Endodermal cell (in vitro differentiated cells): ENCODE measurements around the gene RANBP3L. TPM values are rescaled to one million over a fixed set of nuclear protein-coding genes. Genes with fewer than 3 reads are reported as not detected.

Experiments
- DNase-seq: peaks from one replicate; pipeline ENCODE4 v3.0.0-alpha.2; 2017
- H3K27ac ChIP-seq: 2 replicates; pipeline ENCODE4 v1.5.1; 2013; ENCODE audit warnings: mild to moderate bottlenecking, low read depth, low read length, moderate library complexity
- H3K27me3 ChIP-seq: 2 replicates; pipeline ENCODE4 v1.6.1; 2013; ENCODE audit warnings: mild to moderate bottlenecking, low read length, moderate library complexity; ENCODE audit not compliant: insufficient read depth, control insufficient read depth, poor library complexity, severe bottlenecking
- H3K36me3 ChIP-seq: 2 replicates; pipeline ENCODE4 v1.7.0; 2013; ENCODE audit warnings: mild to moderate bottlenecking, low read length, moderate library complexity; ENCODE audit not compliant: control insufficient read depth, insufficient read depth
- H3K4me1 ChIP-seq: one replicate; pipeline ENCODE4 v1.7.0; 2013; ENCODE audit warnings: low read length; ENCODE audit not compliant: control insufficient read depth, insufficient read depth
- H3K4me3 ChIP-seq: 2 replicates; pipeline ENCODE4 v1.5.1; 2013; ENCODE audit warnings: mild to moderate bottlenecking, low read length, moderate library complexity
- H3K9ac ChIP-seq: 2 replicates; pipeline ENCODE4 v1.6.1; 2013; ENCODE audit warnings: mild to moderate bottlenecking, low read length, moderate library complexity; ENCODE audit not compliant: poor library complexity, severe bottlenecking; ENCODE audit errors: extremely low read depth
- H3K9me3 ChIP-seq: 2 replicates; pipeline ENCODE4 v1.6.1; 2013; ENCODE audit warnings: mild to moderate bottlenecking, low read length, moderate library complexity; ENCODE audit not compliant: control insufficient read depth
- H3K27ac Mint-ChIP-seq: 2 replicates; pipeline ENCODE4 v1.8.0; 2020; ENCODE audit warnings: mixed read lengths
- H3K27me3 Mint-ChIP-seq: 2 replicates; pipeline ENCODE4 v1.8.0; 2021; ENCODE audit warnings: mild to moderate bottlenecking, mixed read lengths; ENCODE audit not compliant: insufficient read depth
- H3K36me3 Mint-ChIP-seq: 2 replicates; pipeline ENCODE4 v1.8.0; 2020; ENCODE audit warnings: low read depth, mixed read lengths
- H3K4me1 Mint-ChIP-seq: 2 replicates; pipeline ENCODE4 v1.8.0; 2020; ENCODE audit warnings: mixed read lengths
- H3K4me3 Mint-ChIP-seq: 2 replicates; pipeline ENCODE4 v1.8.0; 2020; ENCODE audit warnings: mild to moderate bottlenecking, moderate library complexity, mixed read lengths
- H3K9me3 Mint-ChIP-seq: 2 replicates; pipeline ENCODE4 v1.8.0; 2020; ENCODE audit warnings: mild to moderate bottlenecking, mixed read lengths
- CTCF ChIP-seq: fragments of 200-600 bp; sonication (generic); conservative IDR thresholded peaks from 2 replicates; pipeline ENCODE4 v1.5.0; 2021; ENCODE audit warnings: antibody characterized with exemption, mild to moderate bottlenecking
- WGBS, 2 experiments: methylation state at CpG; one replicate each; pipeline versions ENCODE4 v1.1.5 to v1.1.7; 2013; ENCODE audit warnings: missing lambda C conversion rate in 2 of 2, mixed read lengths in 1 of 2; ENCODE audit not compliant: insufficient coverage in 1 of 2, insufficient read length in 1 of 2; 5-methylcytosine and 5-hydroxymethylcytosine counted together
- total RNA-seq, 2 donors: library from RNA; stranded (reverse); fragmentation: NEBNext Ultra II Directional in 1 of 2; extraction: Animal tissue kit (Norgen Biotek cat#: 25700) in 1 of 2; gene quantifications; 2 replicates in 1 of 2; 3 replicates in 1 of 2; pipeline ENCODE4 v1.2.1, GENCODE V29; 2021

RANBP3L gene
- total RNA-seq, 2 donors from 2014 or later: not detected

DNA sequence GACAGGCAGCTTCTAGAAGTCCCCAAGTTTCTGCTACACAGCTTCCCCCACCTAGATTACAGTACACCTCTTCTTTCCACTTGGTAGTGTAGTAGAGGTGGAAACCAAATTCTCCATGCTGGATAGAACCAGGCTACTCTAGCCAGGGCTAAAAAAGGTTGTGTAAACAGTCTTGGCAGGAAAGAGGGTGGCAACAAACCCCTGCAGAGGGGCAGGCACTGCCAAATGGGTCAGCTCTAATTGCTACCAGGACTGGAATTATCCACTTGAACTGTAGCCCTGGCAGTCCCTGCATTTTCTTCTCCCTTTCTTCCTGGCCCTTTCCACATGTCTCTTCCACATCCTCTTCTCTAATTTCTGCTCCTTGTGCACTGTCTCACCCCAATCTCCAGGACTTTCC, 24.8 kb downstream of the RANBP3L start:
- no peaks in the 10 kb centered on the region for H3K9me3 Mint-ChIP-seq
- DNase-seq: no peak
- H3K4me1 Mint-ChIP-seq: peaks cover 7% of the 10 kb centered on the region
- no peak overlapping the region for H3K27ac Mint-ChIP-seq
- no peaks in the 10 kb centered on the region for H3K27me3 Mint-ChIP-seq
- H3K36me3 Mint-ChIP-seq: no peaks in the 10 kb centered on the region
- Histone ChIP-seq H3K27me3 (no peaks in the 10 kb centered on the region), H3K9me3 (no peaks in the 10 kb centered on the region), H3K36me3 (no peaks in the 10 kb centered on the region), H3K4me3 (no peak overlapping the region), H3K9ac (no peak overlapping the region), H3K27ac (no peak overlapping the region), H3K4me1 (no peaks in the 10 kb centered on the region)
- no peak for TF ChIP-seq CTCF
- H3K4me3 Mint-ChIP-seq: no peak overlapping the region

DNA sequence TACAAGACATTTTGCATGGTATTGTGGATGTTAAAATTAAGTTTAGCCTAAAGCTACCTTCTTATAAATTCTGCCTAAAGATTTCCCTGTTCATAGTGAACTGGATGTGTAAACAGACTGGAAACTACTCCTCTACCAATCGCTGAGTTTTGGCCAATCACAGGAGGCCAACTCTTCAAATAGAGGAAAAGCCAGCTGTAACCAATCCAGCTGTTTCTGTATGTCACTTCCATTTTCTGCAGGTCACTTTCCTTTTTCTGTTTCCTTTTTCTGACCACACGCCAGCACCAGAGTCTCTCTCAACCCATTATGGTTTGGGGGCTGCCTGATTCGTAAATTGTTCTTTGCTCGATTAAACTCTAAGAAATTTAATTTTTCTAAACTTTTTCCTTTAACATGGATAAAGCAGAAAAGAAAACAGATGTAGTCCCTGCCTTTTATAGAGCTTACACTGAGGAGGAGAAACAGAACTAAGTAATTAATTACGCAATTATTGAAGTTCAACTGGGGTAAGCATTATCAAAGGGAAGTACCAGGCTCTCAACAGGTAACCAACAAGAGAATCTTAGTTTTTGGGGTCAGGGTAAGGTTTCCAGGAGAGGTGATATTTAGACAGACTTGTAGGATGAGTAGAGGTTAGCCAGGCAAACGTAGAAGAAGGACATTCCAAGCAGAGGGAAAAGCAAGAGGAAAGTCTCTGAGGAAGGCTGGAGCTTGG, 27.7 kb downstream of the RANBP3L start:
- Histone ChIP-seq H3K27me3 (no peaks in the 10 kb centered on the region), H3K36me3 (no peaks in the 10 kb centered on the region), H3K4me3 (no peak overlapping the region), H3K4me1 (no peaks in the 10 kb centered on the region), H3K27ac (no peak overlapping the region), H3K9ac (no peak overlapping the region), H3K9me3 (no peaks in the 10 kb centered on the region)
- Mint-ChIP-seq H3K4me1 (peaks cover 7% of the 10 kb centered on the region), H3K9me3 (no peaks in the 10 kb centered on the region), H3K36me3 (no peaks in the 10 kb centered on the region), H3K4me3 (no peak overlapping the region), H3K27me3 (no peaks in the 10 kb centered on the region), H3K27ac (no peak overlapping the region)
- WGBS, 2 experiments: 71 to 84% methylated on average over 6 of the region's 6 CpGs
- no peak for TF ChIP-seq CTCF
- DNase-seq: no peak

GRCh38 chr5:36272136-36272690, 29.5 kb downstream of the RANBP3L start:
- Mint-ChIP-seq H3K9me3 (no peaks in the 10 kb centered on the region), H3K4me3 (no peak overlapping the region), H3K4me1 (peaks cover 7% of the 10 kb centered on the region), H3K27ac (no peak overlapping the region), H3K36me3 (no peaks in the 10 kb centered on the region), H3K27me3 (no peaks in the 10 kb centered on the region)
- no peaks in the 10 kb centered on the region for H3K9me3 ChIP-seq
- no peak for DNase-seq
- WGBS, 2 experiments: 96% methylated on average over 2 of the region's 2 CpGs; no CpG with 5 or more reads in 1 of the 2 experiments
- no peaks in the 10 kb centered on the region for H3K27me3 ChIP-seq
- no peak overlapping the region for H3K27ac ChIP-seq
- no peak for TF ChIP-seq CTCF
- no peak overlapping the region for H3K4me3 ChIP-seq
- no peaks in the 10 kb centered on the region for H3K4me1 ChIP-seq
- no peaks in the 10 kb centered on the region for H3K36me3 ChIP-seq
- H3K9ac ChIP-seq: no peak overlapping the region
